K562 (cell line): ENCODE results near the gene SYNGR3. TPM values are rescaled to one million over a fixed set of nuclear protein-coding genes. Genes with fewer than 3 reads are reported as not detected.
A peak's percentile ranks its signal among the peaks of the same experiment; 100 is the strongest.

ENCODE experiments used
- CREB1 ChIP-seq, 2 experiments: sonication (generic) in 1 of 2; formaldehyde crosslinking in 1 of 2; IDR thresholded peaks; 2 replicates each; pipeline versions ENCODE4 v1.6.1 to v1.8.0; 2012 to 2022; ENCODE audit warnings: inconsistent platforms in 1 of 2, mild to moderate bottlenecking in 1 of 2, missing genetic modification reagents in 1 of 2, moderate library complexity in 1 of 2
- CXXC5 ChIP-seq: fragments of 250-450 bp; sonication (Bioruptor Pico); IDR thresholded peaks from 2 replicates; pipeline ENCODE4 v1.8.0; 2022; ENCODE audit warnings: inconsistent platforms, mild to moderate bottlenecking, moderate library complexity
- POLR2A ChIP-seq: fragments of 450-650 bp; conservative IDR thresholded peaks from 2 replicates; pipeline ENCODE4 v1.6.1; 2016
- SMARCE1 ChIP-seq: fragments of 450-650 bp; IDR thresholded peaks from 2 replicates; pipeline ENCODE4 v1.7.1; 2016; ENCODE audit warnings: mild to moderate bottlenecking
- SMC3 ChIP-seq: conservative IDR thresholded peaks from 2 replicates; pipeline ENCODE4 v1.6.1; 2011; ENCODE audit warnings: low read depth, low read length, improper control_type of control experiment; ENCODE audit not compliant: insufficient read depth
- polyA plus RNA-seq, 8 experiments: library from polyadenylated mRNA; depleted of rRNA in 4 of 8; stranded (reverse) in 5 of 8; unstranded in 3 of 8; fragments of >200 nt; fragmentation: Nextera tagmentation in 2 of 8; fragmentation: Illumina TruSeq in 1 of 8; extraction: Ambion mirVana in 2 of 8; extraction: Trizol in 1 of 8; gene quantifications; 2 replicates each; pipeline versions ENCODE4 v1.2.1 to v1.2.3, GENCODE V29; 2011 to 2014; ENCODE audit warnings: inconsistent platforms in 1 of 8, missing spikeins in 1 of 8
- total RNA-seq, 7 experiments: library from RNA; depleted of rRNA in 6 of 7; stranded (reverse); fragments of >200 nt in 6 of 7; fragmentation: Illumina TruSeq in 2 of 7; extraction: Trizol in 2 of 7; gene quantifications; 2 replicates each; pipeline versions ENCODE4 v1.2.1 to v1.2.3, GENCODE V29; 2011 to 2021; ENCODE audit warnings: low replicate concordance in 1 of 7
- TF ChIP-seq, protein P1 (sequence below): fragments of 250-450 bp; sonication (Bioruptor Pico); IDR thresholded peaks from 2 replicates; pipeline ENCODE4 v1.8.0; 2021; ENCODE audit warnings: borderline replicate concordance, mild to moderate bottlenecking, moderate library complexity; ENCODE audit not compliant: poor library complexity, severe bottlenecking
- TF ChIP-seq, protein P2 (sequence below): sonication (generic); formaldehyde crosslinking; IDR thresholded peaks from 2 replicates; pipeline ENCODE4 v1.8.0; 2022; ENCODE audit warnings: missing genetic modification reagents, mild to moderate bottlenecking, moderate library complexity, borderline replicate concordance
- TF ChIP-seq, protein P3 (sequence below): fragments of 200-400 bp; formaldehyde crosslinking; IDR thresholded peaks from 2 replicates; pipeline ENCODE4 v1.6.1; 2017; ENCODE audit warnings: mild to moderate bottlenecking, low read depth, low read length, moderate library complexity
- TF ChIP-seq, protein P4 (sequence below), 2 experiments: fragments of 450-650 bp; formaldehyde crosslinking in 1 of 2; IDR thresholded peaks; 2 replicates each; pipeline versions ENCODE4 v1.4.0 to v1.6.1; 2014 to 2020; ENCODE audit warnings: mild to moderate bottlenecking in 2 of 2, borderline replicate concordance in 1 of 2, low read depth in 1 of 2
- TF ChIP-seq, protein P5 (sequence below), 2 experiments: fragments of 450-650 bp in 1 of 2; sonication (generic) in 1 of 2; formaldehyde crosslinking; conservative IDR thresholded peaks; 2 replicates each; pipeline versions ENCODE4 v1.4.0 to v1.8.1; 2020 to 2022; ENCODE audit warnings: mild to moderate bottlenecking in 1 of 2, missing genetic modification reagents in 1 of 2
- TF ChIP-seq, protein P6 (sequence below): sonication (generic); formaldehyde crosslinking; IDR thresholded peaks from 2 replicates; pipeline ENCODE4 v1.8.0; 2022; ENCODE audit warnings: mild to moderate bottlenecking, missing genetic modification reagents

The SYNGR3 gene
- total and polyA plus RNA-seq, 9 of the 15 experiments (the other 6 are each of a cell fraction or from before 2014, with no cell fraction given) = 3.7 to 69.2 (median 36.3) TPM

DNA sequence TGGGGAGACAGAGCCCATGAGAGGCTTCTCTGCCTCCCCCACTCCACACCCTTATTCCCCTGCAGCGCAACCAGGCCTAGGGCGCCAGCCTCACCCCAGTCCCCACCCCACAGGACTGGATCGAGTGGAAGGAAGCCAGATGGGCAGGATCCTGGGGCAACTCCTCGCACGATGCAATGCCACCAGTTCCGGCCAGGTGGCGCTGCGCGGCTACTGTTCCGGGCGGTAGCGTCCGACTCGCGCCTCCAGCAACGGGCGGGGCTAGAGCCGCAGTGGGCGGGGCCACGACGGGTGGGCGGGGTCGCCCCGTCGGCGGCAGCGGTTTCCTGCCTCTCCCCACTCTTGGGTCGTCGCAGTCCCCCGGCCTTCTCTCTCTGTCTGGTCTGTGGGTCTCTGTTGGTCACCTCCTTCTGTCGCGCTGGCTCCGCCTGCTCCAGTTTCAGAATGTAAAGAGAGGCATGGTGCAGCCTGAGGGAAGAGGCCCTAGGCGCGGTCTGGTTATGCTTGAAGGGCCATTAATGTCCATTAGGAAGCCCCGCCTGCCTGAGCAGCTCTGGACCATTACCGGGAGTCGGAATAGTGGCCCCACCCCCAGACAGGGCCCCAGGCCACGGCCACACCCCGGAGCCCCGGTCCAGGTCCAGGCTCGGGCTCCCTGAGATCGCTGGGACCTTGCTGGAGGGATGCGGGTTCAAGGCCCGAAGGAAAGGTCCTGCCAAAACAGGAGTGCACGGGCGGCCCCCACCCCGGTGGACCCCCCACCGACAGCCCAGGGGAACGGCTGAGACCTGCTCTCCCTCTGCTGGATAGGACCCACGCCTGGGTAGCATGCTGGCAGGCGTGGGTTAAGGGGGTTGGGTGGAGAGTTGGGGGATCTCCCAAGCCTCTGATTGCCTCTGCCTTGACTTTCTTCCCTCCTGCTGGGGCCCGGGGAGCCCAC lies 33.6 kb downstream of the SYNGR3 start (continued):
- TF ChIP-seq CXXC5 (CRISPR knock-in tag) = peak; percentile 67
- peak; percentile 14; the same call in 1 of the 2 replicates for TF ChIP-seq CREB1 (IDR thresholded peaks at IDR 0.05)
- peak; percentile 81 for TF ChIP-seq CREB1 (CRISPR knock-in tag; IDR thresholded peaks at IDR 0.05)
- TF ChIP-seq, protein P1, sequence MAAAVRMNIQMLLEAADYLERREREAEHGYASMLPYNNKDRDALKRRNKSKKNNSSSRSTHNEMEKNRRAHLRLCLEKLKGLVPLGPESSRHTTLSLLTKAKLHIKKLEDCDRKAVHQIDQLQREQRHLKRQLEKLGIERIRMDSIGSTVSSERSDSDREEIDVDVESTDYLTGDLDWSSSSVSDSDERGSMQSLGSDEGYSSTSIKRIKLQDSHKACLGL (CRISPR knock-in tag) = no peak
- TF ChIP-seq, protein P2, sequence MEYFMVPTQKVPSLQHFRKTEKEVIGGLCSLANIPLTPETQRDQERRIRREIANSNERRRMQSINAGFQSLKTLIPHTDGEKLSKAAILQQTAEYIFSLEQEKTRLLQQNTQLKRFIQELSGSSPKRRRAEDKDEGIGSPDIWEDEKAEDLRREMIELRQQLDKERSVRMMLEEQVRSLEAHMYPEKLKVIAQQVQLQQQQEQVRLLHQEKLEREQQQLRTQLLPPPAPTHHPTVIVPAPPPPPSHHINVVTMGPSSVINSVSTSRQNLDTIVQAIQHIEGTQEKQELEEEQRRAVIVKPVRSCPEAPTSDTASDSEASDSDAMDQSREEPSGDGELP (CRISPR knock-in tag) = peak; percentile 88
- TF ChIP-seq, protein P3, sequence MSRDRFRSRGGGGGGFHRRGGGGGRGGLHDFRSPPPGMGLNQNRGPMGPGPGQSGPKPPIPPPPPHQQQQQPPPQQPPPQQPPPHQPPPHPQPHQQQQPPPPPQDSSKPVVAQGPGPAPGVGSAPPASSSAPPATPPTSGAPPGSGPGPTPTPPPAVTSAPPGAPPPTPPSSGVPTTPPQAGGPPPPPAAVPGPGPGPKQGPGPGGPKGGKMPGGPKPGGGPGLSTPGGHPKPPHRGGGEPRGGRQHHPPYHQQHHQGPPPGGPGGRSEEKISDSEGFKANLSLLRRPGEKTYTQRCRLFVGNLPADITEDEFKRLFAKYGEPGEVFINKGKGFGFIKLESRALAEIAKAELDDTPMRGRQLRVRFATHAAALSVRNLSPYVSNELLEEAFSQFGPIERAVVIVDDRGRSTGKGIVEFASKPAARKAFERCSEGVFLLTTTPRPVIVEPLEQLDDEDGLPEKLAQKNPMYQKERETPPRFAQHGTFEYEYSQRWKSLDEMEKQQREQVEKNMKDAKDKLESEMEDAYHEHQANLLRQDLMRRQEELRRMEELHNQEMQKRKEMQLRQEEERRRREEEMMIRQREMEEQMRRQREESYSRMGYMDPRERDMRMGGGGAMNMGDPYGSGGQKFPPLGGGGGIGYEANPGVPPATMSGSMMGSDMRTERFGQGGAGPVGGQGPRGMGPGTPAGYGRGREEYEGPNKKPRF = no peak
- TF ChIP-seq, protein P4, sequence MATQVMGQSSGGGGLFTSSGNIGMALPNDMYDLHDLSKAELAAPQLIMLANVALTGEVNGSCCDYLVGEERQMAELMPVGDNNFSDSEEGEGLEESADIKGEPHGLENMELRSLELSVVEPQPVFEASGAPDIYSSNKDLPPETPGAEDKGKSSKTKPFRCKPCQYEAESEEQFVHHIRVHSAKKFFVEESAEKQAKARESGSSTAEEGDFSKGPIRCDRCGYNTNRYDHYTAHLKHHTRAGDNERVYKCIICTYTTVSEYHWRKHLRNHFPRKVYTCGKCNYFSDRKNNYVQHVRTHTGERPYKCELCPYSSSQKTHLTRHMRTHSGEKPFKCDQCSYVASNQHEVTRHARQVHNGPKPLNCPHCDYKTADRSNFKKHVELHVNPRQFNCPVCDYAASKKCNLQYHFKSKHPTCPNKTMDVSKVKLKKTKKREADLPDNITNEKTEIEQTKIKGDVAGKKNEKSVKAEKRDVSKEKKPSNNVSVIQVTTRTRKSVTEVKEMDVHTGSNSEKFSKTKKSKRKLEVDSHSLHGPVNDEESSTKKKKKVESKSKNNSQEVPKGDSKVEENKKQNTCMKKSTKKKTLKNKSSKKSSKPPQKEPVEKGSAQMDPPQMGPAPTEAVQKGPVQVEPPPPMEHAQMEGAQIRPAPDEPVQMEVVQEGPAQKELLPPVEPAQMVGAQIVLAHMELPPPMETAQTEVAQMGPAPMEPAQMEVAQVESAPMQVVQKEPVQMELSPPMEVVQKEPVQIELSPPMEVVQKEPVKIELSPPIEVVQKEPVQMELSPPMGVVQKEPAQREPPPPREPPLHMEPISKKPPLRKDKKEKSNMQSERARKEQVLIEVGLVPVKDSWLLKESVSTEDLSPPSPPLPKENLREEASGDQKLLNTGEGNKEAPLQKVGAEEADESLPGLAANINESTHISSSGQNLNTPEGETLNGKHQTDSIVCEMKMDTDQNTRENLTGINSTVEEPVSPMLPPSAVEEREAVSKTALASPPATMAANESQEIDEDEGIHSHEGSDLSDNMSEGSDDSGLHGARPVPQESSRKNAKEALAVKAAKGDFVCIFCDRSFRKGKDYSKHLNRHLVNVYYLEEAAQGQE (IDR thresholded peaks at IDR 0.05; ENCODE audit: borderline replicate concordance) = peak; percentile 89
- TF ChIP-seq, protein P4 (CRISPR knock-in tag; IDR thresholded peaks at IDR 0.05; ENCODE audit: low read depth) = no peak
- TF ChIP-seq, protein P5, sequence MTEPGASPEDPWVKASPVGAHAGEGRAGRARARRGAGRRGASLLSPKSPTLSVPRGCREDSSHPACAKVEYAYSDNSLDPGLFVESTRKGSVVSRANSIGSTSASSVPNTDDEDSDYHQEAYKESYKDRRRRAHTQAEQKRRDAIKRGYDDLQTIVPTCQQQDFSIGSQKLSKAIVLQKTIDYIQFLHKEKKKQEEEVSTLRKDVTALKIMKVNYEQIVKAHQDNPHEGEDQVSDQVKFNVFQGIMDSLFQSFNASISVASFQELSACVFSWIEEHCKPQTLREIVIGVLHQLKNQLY (CRISPR knock-in tag; conservative IDR thresholded peaks at IDR 0.05) = no peak
- TF ChIP-seq POLR2A = peak; percentile 69
- peak; percentile 94 for TF ChIP-seq SMC3
- TF ChIP-seq, protein P6, sequence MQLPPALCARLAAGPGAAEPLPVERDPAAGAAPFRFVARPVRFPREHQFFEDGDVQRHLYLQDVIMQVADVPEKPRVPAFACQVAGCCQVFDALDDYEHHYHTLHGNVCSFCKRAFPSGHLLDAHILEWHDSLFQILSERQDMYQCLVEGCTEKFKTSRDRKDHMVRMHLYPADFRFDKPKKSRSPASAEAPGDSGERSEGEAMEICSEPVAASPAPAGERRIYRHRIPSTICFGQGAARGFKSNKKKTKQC (CRISPR knock-in tag) = no peak
- TF ChIP-seq SMARCE1 = no peak
